NCI-H1048 (cell line): Measurements from ENCODE around the gene ADGRL2.

Experiments
- DNase-seq: peaks from one replicate; lab custom pipeline; 2025; lab: John Stamatoyannopoulos, UW

The ADGRL2 gene

GRCh38 chr1:81800695-81801650 is at the start of gene ADGRL2:
TSS of gene ADGRL2 (plus strand) at chr1:81800934. CDS start at chr1:81836985, 36,051 bp downstream.
- no peak for DNase-seq

DNA sequence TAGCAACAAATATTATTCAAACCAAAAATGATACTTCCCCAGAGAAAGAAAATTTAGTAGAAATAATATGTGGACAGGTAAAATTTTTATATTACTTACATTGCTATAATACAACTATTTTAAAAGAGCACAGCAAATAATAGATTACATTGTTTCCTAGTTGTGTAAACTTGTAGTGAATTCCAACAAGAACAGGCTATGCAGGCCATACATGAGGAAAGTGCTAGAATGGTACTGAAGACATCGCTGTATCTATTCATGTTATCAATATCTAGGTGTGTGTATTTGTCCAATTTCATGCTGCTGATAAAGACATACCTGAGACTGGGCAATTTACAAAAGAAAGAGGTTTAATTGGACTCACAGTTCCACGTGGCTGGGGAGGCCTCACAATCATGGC is 47.9 kb upstream of the ADGRL2 start:
- DNase-seq = no peak

- DNase-seq = no peak
Observed at GRCh38 chr1:81754424-81754823, 46.3 kb upstream of the ADGRL2 start.

DNA sequence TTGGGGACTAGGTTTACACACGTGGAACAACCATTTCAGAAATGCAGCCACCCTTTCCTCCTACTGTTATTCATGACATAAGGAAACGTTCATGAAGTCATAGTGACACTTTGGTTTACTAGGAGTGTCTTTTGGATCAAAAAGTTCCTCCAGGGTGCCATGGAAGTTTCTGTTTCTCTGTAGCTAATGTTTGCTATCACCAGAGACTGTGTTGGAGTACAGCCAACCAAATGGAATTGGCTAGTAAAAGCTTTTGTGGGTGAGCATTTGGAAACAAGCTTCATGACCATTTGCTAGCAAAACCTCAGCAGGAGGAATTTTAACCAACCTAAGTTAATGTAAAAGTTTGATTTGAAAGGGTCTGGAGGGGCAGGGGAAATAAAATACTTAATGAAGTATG is 43.9 kb upstream of the ADGRL2 start:
- no peak for DNase-seq

GRCh38 chr1:81757398-81758020 is 43.2 kb upstream of the ADGRL2 start:
- DNase-seq = no peak

DNA sequence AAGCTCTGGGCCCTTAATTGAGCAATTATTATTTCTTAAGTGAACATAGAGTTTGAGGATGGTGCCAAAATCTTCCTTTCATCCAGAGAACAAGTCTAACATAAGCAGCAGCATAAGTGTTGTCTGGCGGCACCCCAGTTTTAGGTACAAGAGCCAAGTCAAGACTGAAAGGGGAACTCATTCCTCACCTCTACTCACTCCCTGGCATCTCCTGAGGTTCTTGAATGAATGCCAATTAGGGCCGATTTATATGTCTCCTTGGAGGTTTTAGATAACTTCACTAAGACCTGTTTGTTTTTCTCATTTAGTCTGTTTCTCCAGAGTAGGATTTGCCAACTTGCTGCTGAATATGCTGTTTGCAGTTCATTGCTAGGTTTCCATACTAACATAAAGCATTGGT is 42.6 kb upstream of the ADGRL2 start:
- no peak for DNase-seq

GRCh38 chr1:81760477-81761097 is 40.1 kb upstream of the ADGRL2 start:
- DNase-seq = no peak

DNA sequence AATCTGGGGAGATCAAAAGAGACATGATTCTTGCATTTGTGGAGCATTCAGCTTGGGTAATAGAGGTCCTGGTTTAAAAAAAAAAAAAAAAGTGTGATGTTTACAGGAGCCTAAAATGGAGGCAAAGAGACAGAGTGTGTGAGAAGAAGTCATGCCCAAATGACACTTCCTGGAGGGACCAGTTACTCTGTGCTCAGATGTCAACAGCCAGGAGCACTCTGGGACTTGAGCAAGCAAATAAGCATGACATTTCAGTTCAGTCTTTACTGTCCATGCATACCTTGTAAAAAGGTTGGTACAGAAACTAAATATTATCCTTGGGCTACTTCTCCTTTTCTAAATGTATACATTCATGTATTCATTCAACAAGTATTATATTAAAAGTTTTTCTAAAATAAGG is 25.2 kb upstream of the ADGRL2 start:
- DNase-seq = no peak

DNA sequence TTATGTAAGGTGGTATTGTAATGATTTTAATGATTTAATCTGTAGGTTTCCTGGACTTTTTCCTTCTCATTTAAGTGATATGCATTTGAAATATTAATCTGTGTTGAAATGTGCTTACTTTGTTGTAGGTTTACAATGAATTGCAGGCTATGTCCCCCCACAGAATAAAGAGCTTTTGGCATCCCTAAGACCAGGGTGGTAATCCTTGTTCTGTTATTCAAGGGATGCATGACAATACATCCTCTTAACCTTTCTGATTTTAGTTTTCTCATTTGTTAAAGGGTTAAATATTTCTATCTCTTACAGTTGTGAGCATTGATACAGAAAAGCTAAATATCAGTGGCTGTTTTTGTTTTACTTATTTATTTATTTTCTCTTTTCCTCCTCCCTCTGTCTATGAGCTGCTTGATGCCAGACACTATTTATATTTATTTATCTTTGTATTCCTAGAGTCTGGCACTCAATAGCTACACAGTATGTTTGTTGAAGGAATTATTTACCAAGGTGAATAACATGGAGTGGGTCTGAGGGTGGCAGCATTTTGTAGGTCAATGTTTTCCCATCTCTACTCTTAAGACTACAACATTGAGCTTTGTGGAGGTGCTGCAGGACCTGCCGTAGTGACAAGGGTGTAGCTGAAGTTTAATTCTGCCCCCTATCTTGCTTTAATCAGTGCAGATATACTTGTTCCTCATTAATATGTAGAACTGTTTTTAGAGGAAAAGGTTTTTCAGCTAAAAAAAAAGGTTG is 19.9 kb upstream of the ADGRL2 start:
- DNase-seq = no peak

- no peak for DNase-seq
Observed at GRCh38 chr1:81781749-81782148, 19.0 kb upstream of the ADGRL2 start.

- DNase-seq = no peak
Observed at GRCh38 chr1:81792184-81792583, 8.6 kb upstream of the ADGRL2 start.

DNA sequence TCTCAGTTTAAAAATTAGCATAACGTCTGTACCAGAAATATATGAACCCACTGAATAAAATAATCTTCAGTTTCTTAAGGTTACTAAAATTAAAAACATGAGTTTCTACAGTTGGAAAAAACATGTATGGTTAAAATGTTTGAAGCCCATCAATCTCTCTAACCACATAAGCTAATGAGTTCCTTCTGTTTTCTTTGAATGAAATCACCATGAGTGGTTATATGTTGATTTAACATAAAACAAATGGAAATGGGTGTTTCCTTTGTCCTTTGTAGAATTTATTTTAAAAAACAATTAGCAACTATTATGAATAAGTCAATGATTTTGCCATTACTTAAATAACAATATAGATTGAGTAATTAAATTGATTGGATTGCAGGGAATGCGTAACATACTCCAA is 3.0 kb upstream of the ADGRL2 start:
- DNase-seq = no peak

- no peak for DNase-seq
Observed at GRCh38 chr1:81799939-81800694, 617 bp upstream of the ADGRL2 start.

- DNase-seq = no peak
Observed at GRCh38 chr1:81801651-81802456, 1.1 kb downstream of the ADGRL2 start.

DNA sequence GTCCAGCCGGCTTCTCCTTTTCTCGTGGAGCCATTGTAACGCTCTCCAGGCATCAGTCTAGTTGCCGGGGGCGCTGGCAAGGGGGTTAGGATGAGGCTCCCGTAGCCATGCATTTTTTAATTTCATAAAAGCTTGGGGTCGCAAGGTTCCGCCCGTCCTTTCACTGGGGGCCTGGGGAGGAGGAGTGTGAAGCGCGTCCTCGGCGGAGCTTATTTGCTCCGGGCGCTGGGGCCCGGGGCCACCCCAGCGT is 1.6 kb downstream of the ADGRL2 start:
- no peak for DNase-seq

- DNase-seq = no peak
Observed at GRCh38 chr1:81802707-81803430, 2.1 kb downstream of the ADGRL2 start.

GRCh38 chr1:81803431-81804110 is 2.8 kb downstream of the ADGRL2 start:
- DNase-seq = no peak

- no peak for DNase-seq
Observed at GRCh38 chr1:81804312-81804711, 3.6 kb downstream of the ADGRL2 start.

- no peak for DNase-seq
Observed at GRCh38 chr1:81805537-81806431, 5.0 kb downstream of the ADGRL2 start.
